ENCODE measurements around the gene COL5A3.
A peak's percentile ranks its signal among the peaks of the same experiment; 100 is the strongest.

The COL5A3 gene

GRCh38 chr19:10010939-10011338, 635 bp upstream of the COL5A3 start:
- DNase-seq, result no peak

- peak; percentile 4 for DNase-seq
Measured at GRCh38 chr19:10009714-10010224, 535 bp downstream of the COL5A3 start.

- DNase-seq, result no peak
Measured at GRCh38 chr19:10008184-10008765, 2.0 kb downstream of the COL5A3 start.

GRCh38 chr19:10007371-10008183, 2.7 kb downstream of the COL5A3 start:
- DNase-seq, result peak; percentile 84

- DNase-seq, result no peak
Measured at GRCh38 chr19:10006752-10007323, 3.5 kb downstream of the COL5A3 start.

GRCh38 chr19:10006335-10006708, 4.0 kb downstream of the COL5A3 start:
- DNase-seq, result no peak

GRCh38 chr19:10005632-10006334, 4.5 kb downstream of the COL5A3 start:
- no peak for DNase-seq

- DNase-seq, result no peak
Measured at GRCh38 chr19:10004617-10005016, 5.7 kb downstream of the COL5A3 start.

GRCh38 chr19:10003271-10003670, 7.0 kb downstream of the COL5A3 start:
- DNase-seq, result no peak

GRCh38 chr19:10001899-10002298, 8.4 kb downstream of the COL5A3 start:
- DNase-seq, result peak; percentile 23

- peak; percentile 71 for DNase-seq
Measured at GRCh38 chr19:10000171-10000826, 10.0 kb downstream of the COL5A3 start.

GRCh38 chr19:9996541-9996940, 13.8 kb downstream of the COL5A3 start:
- DNase-seq, result no peak

- no peak for DNase-seq
Measured at GRCh38 chr19:9995999-9996398, 14.3 kb downstream of the COL5A3 start.

GRCh38 chr19:9995084-9995483, 15.2 kb downstream of the COL5A3 start:
- DNase-seq, result no peak

GRCh38 chr19:9991425-9992191, 18.7 kb downstream of the COL5A3 start:
- no peak for DNase-seq

GRCh38 chr19:9989504-9989903, 20.8 kb downstream of the COL5A3 start:
- no peak for DNase-seq

GRCh38 chr19:9986787-9987281, 23.5 kb downstream of the COL5A3 start:
- no peak for DNase-seq

- peak; percentile 11 for DNase-seq
Measured at GRCh38 chr19:9981406-9982260, 28.7 kb downstream of the COL5A3 start.

GRCh38 chr19:9972103-9972502, 38.2 kb downstream of the COL5A3 start:
- no peak for DNase-seq

GRCh38 chr19:9971166-9971897, 39.0 kb downstream of the COL5A3 start:
- no peak for DNase-seq
